ENCODE results near the gene DCUN1D3.

DNA sequence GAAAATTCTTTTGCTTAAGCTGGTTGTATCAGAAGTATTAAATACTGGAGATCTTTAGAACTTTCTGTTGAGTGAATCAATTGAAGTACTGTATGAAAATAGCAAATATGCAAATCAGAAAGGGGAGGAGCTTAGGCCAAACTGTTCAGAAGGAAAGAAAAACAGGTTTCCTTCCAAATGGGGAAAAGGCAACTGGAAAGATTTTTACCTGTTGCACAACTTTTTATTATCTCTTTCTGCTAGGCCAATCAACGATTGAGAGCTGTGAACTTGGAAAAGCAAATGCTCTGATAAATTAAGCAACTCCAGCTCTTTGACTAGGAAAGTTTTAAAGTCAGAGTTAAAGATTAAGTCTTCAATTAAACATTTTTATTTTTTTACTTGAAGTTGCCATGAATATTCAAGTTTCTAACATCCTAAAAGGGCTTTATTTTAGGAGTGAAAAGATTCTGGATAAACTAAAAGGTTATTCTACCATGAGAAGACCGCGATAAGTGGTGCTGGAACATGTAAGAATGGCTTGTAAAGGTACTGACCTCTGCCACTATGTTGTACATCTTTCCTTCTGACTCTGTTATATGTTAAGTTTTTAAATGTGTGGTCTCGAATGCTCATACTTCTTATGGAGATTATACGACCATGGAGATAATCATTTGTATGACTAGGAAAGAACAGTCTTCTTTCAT is 16.5 kb downstream of the DCUN1D3 start:
- TF ChIP-seq CTCF (conservative IDR thresholded peaks at IDR 0.05 in 1 of 2, IDR thresholded peaks at IDR 0.05 in 1 of 2; ENCODE audit: low read depth in 1 of 2, low read length in 2 of 2) = no peak
- no peak for TF ChIP-seq EZH2 (IDR thresholded peaks at IDR 0.05; ENCODE audit: low read length, missing control alignments)

All from fibroblast of lung (primary cell).